HEK293 (cell line): ENCODE data around the gene APLNR.

Experiments
- CTCF ChIA-PET: fragments of 350-600 bp; formaldehyde crosslinking; extraction: SDS; loops from one replicate; lab custom pipeline; 2021; ENCODE audit warnings: antibody characterized with exemption; lab: Yijun Ruan, JAX
- POLR2A ChIA-PET: fragments of 300-600 bp; formaldehyde crosslinking; extraction: SDS; loops from one replicate; lab custom pipeline; 2020; ENCODE audit warnings: antibody characterized with exemption, inconsistent platforms; lab: Yijun Ruan, JAX
- H3K27ac ChIP-seq: fragments of 200-500 bp; sonication (Bioruptor generic); 2 replicates; pipeline ENCODE4 v1.5.1; 2014; ENCODE audit warnings: low read depth, low read length, control low read depth, inconsistent platforms; ENCODE audit errors: extremely low read depth
- H3K36me3 ChIP-seq, 2 experiments: fragments of 200-500 bp in 1 of 2; sonication (Bioruptor generic) in 1 of 2; 1 replicate in 1 of 2; 2 replicates in 1 of 2; pipeline ENCODE4 v1.5.1; 2014 to 2017; ENCODE audit warnings: inconsistent platforms in 2 of 2, low read length in 2 of 2; ENCODE audit not compliant: control insufficient read depth in 2 of 2, insufficient read depth in 1 of 2
- H3K4me1 ChIP-seq: fragments of 200-500 bp; sonication (Bioruptor generic); 2 replicates; pipeline ENCODE4 v1.5.1; 2014; ENCODE audit warnings: mild to moderate bottlenecking, low read length, inconsistent platforms; ENCODE audit not compliant: control insufficient read depth, insufficient read depth
- H3K4me3 ChIP-seq: 2 replicates; pipeline ENCODE4 v1.5.1; 2011; ENCODE audit warnings: low read depth, mild to moderate bottlenecking, control low read depth, low read length, moderate library complexity
- H3K9me3 ChIP-seq: fragments of 200-500 bp; sonication (Bioruptor generic); 2 replicates; pipeline ENCODE4 v1.5.1; 2014; ENCODE audit warnings: low read depth, low read length, inconsistent platforms; ENCODE audit not compliant: control insufficient read depth, insufficient read depth
- CTCF ChIP-seq: fragments of 450-650 bp; formaldehyde crosslinking; IDR thresholded peaks from 2 replicates; pipeline ENCODE4 v1.5.1; 2016; ENCODE audit warnings: missing biosample characterization, missing genetic modification characterization
- FEZF1 ChIP-seq: fragments of 450-650 bp; formaldehyde crosslinking; IDR thresholded peaks from 2 replicates; pipeline ENCODE4 v1.5.1; 2016; ENCODE audit warnings: missing biosample characterization, missing genetic modification characterization
- HOXD13 ChIP-seq: sonication (generic); formaldehyde crosslinking; IDR thresholded peaks from 2 replicates; pipeline ENCODE4 v1.8.0; 2022; ENCODE audit warnings: missing genetic modification reagents, borderline replicate concordance
- PATZ1 ChIP-seq: fragments of 450-650 bp; formaldehyde crosslinking; IDR thresholded peaks from 2 replicates; pipeline ENCODE4 v1.5.1; 2016; ENCODE audit warnings: missing biosample characterization, missing genetic modification characterization
- PRDM1 ChIP-seq: fragments of 450-650 bp; formaldehyde crosslinking; IDR thresholded peaks from 2 replicates; pipeline ENCODE4; 2016; ENCODE audit warnings: missing biosample characterization, missing genetic modification characterization
- PRDM10 ChIP-seq: fragments of 450-650 bp; formaldehyde crosslinking; IDR thresholded peaks from 2 replicates; pipeline ENCODE4 v1.5.1; 2016; ENCODE audit warnings: missing biosample characterization, missing genetic modification characterization
- TRIM28 ChIP-seq: IDR thresholded peaks from 2 replicates; pipeline ENCODE4 v1.6.1; 2011; ENCODE audit warnings: low read length, control low read depth, borderline replicate concordance
- ZBTB1 ChIP-seq: fragments of 450-650 bp; formaldehyde crosslinking; IDR thresholded peaks from 2 replicates; pipeline ENCODE4 v1.5.1; 2016; ENCODE audit warnings: missing biosample characterization, missing genetic modification characterization
- ZBTB8A ChIP-seq: fragments of 450-650 bp; formaldehyde crosslinking; IDR thresholded peaks from 2 replicates; pipeline ENCODE4 v1.5.1; 2016; ENCODE audit warnings: missing biosample characterization, missing genetic modification characterization
- ZNF112 ChIP-seq: fragments of 450-650 bp; formaldehyde crosslinking; IDR thresholded peaks from 2 replicates; pipeline ENCODE4 v1.5.0; 2017; ENCODE audit warnings: missing biosample characterization, missing genetic modification characterization
- ZNF155 ChIP-seq: fragments of 450-650 bp; formaldehyde crosslinking; IDR thresholded peaks from 2 replicates; pipeline ENCODE4 v1.5.1; 2016; ENCODE audit warnings: missing biosample characterization, missing genetic modification characterization
- ZNF366 ChIP-seq: fragments of 450-650 bp; formaldehyde crosslinking; conservative IDR thresholded peaks from 2 replicates; pipeline ENCODE4 v1.5.1; 2016; ENCODE audit warnings: missing biosample characterization, missing genetic modification characterization
- ZNF426 ChIP-seq: fragments of 450-650 bp; formaldehyde crosslinking; IDR thresholded peaks from 2 replicates; pipeline ENCODE4 v1.5.1; 2017; ENCODE audit warnings: missing biosample characterization, missing genetic modification characterization, mild to moderate bottlenecking, inconsistent platforms, moderate library complexity
- ZNF544 ChIP-seq: fragments of 450-650 bp; formaldehyde crosslinking; IDR thresholded peaks from 2 replicates; pipeline ENCODE4 v1.5.0; 2017; ENCODE audit warnings: missing biosample characterization, missing genetic modification characterization
- ZNF561 ChIP-seq: fragments of 450-650 bp; IDR thresholded peaks from 2 replicates; pipeline ENCODE4 v1.5.1; 2018; ENCODE audit warnings: missing biosample characterization, missing genetic modification characterization, borderline replicate concordance
- ZNF654 ChIP-seq: fragments of 450-650 bp; formaldehyde crosslinking; IDR thresholded peaks from 2 replicates; pipeline ENCODE4 v1.5.1; 2016; ENCODE audit warnings: low read depth, missing biosample characterization, missing genetic modification characterization
- ZNF660 ChIP-seq: fragments of 450-650 bp; IDR thresholded peaks from 2 replicates; pipeline ENCODE4 v1.5.1; 2018; ENCODE audit warnings: missing biosample characterization, mild to moderate bottlenecking, missing genetic modification characterization
- ZSCAN30 ChIP-seq: fragments of 450-650 bp; IDR thresholded peaks from 2 replicates; pipeline ENCODE4 v1.5.1; 2018; ENCODE audit warnings: missing biosample characterization, mild to moderate bottlenecking, missing genetic modification characterization, moderate library complexity

Gene APLNR

DNA sequence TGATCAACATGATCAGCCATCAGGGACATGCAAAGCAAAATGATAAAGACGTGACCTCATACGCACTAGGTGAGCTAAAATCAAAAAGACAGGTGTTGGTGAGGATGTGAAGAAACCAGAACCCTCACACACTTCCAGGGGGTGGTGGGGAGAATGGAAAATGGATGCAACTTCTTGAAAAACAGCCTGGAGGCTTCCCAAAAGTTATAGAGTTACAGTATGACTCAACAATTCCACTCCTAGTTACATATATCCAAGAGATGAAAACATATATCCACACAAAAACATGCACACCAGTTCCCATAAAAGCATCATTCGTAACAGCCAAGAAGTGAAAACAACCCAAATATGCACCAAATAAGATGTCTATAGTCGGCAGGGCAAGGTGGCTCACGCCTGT, 42.1 kb upstream of the APLNR start (continued):
- TF ChIP-seq ZNF561 (tag by site-specific recombination) (no peak), ZNF155 (tag by site-specific recombination) (no peak), ZNF112 (tag by site-specific recombination) (no peak), PATZ1 (tag by site-specific recombination) (no peak), ZNF544 (no peak), ZBTB8A (no peak), HOXD13 (no peak), ZBTB1 (tag by site-specific recombination) (no peak)

DNA sequence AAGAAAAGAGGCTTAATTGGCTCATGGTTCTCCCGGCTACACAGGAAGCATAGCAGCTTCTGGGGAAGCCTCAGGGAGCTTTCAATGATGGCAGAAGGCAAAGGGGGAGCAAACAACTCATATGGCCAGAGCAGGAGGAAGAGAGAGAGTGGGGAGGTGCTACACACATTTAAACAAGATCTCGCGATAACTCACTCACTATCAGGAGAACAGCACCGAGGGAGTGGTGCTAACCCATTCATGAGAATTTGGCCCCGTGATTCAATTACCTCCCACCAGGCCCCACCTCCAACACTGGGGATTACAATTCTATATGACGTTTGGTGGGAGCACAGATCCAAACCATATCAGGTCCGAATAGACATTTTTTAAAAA, 41.7 kb upstream of the APLNR start:
- POLR2A ChIA-PET: interaction anchor here (1.0 kb wide), 1 partner anchor 33 kb away, joined by 3 read pairs; no protein-coding TSS in a partner anchor
- CTCF ChIA-PET: interaction anchor here (0.6 to 6.2 kb wide), 8 partner anchors 9 to 233 kb away, joined by 3 to 68 read pairs (median 6); no protein-coding TSS in a partner anchor

DNA sequence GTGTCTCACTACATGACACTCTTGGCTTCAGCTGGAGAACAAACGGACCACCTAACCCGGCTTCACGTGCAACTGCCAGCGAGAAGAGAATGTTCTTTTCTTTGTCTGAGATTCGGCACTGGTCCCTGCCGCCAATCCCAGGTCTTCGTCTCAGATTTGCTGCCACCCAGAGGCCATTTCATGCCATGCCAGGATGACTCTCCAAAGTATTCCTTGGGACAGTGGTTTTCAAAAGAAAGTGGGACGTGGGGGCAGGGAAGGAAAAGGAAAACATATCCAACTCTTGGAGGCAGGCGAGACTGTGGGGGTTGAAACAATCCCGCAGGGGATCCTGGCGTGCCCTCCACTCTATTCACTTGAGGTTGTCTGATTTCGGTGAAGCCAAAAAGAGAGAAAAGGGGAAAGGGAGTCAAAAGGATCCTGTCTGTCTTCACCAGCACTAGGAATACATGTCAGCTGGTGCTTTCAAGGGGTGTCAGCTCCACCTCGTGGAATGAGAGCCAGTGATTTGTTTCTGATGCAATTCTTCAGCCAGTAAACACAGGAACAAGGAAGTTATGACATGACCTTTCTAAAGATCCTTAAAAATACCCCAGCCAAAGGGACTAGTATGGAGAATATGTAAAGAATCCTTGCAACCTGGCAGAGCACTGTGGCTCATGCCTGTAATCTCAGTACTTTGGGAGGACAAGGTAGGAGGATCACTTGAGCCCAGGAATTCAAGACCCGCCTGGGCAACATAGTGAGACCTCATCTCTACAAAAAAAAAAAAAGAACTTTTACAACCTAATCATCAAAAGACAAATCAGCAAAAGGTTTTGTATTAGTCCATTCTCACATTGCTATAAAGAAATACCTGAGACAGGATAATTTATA, 41.0 kb upstream of the APLNR start:
- H3K4me3 ChIP-seq: no peak overlapping the region

More for the DNA sequence above, 41.7 kb upstream of the APLNR start:
- no peaks in the 10 kb centered on the region for H3K9me3 ChIP-seq
- TF ChIP-seq ZNF660 (tag by site-specific recombination): no peak
- no peak overlapping the region for H3K27ac ChIP-seq
- no peaks in the 10 kb centered on the region for H3K36me3 ChIP-seq
- no peak overlapping the region for H3K4me3 ChIP-seq
- no peaks in the 10 kb centered on the region for H3K4me1 ChIP-seq

More for the DNA sequence above, 41.0 kb upstream of the APLNR start:
- ChIA-PET POLR2A (interaction anchor here (1.0 kb wide), 1 partner anchor 34 kb away, joined by 3 read pairs; no protein-coding TSS in a partner anchor), CTCF (interaction anchor here (0.6 to 6.2 kb wide), 13 partner anchors 7 to 234 kb away, joined by 3 to 68 read pairs (median 5); no protein-coding TSS in a partner anchor)
- Histone ChIP-seq H3K36me3 (no peaks in the 10 kb centered on the region), H3K4me1 (no peaks in the 10 kb centered on the region), H3K9me3 (no peaks in the 10 kb centered on the region), H3K27ac (no peak overlapping the region)
- TF ChIP-seq PRDM10 (tag by site-specific recombination): 0 out of 2 replicates have a peak, but pooled peaks have one; percentile 12
- no peak for TF ChIP-seq ZNF366 (tag by site-specific recombination)
- peak; percentile 57 for TF ChIP-seq ZNF654 (tag by site-specific recombination)
- peak; percentile 48 for TF ChIP-seq CTCF
- TF ChIP-seq PRDM1 (tag by site-specific recombination): peak; percentile 83
- peak; percentile 51; the same call in 1 of the 2 replicates for TF ChIP-seq FEZF1 (tag by site-specific recombination)
- TF ChIP-seq ZNF426 (tag by site-specific recombination): no peak
- 0 out of 2 replicates have a peak, but pooled peaks have one; percentile 27 for TF ChIP-seq TRIM28
- no peak for TF ChIP-seq ZSCAN30 (tag by site-specific recombination)
- TF ChIP-seq, all 188 proteins: peak for 6
